ENCODE data around the gene BMP8A. TPM values are rescaled to one million over a fixed set of nuclear protein-coding genes. Genes with fewer than 3 reads are reported as not detected.

BMP8A gene
- total and polyA plus RNA-seq, 9 of the 15 experiments (the other 6 are each of a cell fraction or from before 2014, with no cell fraction given): 0.05 to 0.31 TPM; not detected in 7

DNA sequence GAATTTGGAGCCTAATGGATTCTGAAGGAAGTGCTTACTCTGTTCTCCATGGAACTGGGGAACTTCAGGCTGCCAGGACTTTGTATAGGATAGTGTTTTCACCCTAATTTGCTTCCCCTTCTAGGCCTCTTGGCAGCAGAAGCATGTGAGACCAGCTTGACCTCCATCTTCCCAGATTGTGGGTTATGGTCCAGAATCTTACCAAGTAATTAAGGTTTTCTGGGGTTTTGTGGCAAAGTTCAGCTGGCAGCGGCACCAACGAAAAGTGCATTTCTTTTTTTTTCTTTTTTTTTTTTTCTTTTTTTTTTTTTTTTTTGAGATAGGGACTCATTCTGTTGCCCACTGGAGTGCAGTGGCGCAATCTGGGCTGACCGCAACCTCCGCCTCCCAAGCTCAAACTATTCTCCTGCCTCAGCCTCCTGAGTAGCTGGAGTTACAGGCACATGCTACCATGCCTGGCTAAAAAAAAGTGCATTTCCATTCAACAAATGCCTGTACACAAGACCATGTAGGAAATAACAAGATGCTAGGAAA, 3.4 kb upstream of the BMP8A start:
- H3K4me2 ChIP-seq (ENCODE audit: insufficient read depth, low read length): no peak overlapping the region
- ChIA-PET CTCF (ENCODE audit: low intra/inter-chr PET ratio) (no interaction called here), POLR2A (interaction anchor here (0.7 to 1.7 kb wide), 2 partner anchors 16 to 88 kb away, joined by 4 to 7 read pairs; no protein-coding TSS in a partner anchor)
- no peak for DNase-seq (ENCODE audit: extremely low read depth in 1 of 4, low spot score in 3 of 4)
- H3K79me2 ChIP-seq (ENCODE audit: control insufficient read depth, insufficient read depth, low read length): no peaks in the 10 kb centered on the region
- no peak for ATAC-seq
- no peak for FAIRE-seq
- H3K9ac ChIP-seq (ENCODE audit: insufficient read depth in 1 of 2, low read depth in 2 of 2, low read length in 2 of 2): no peak overlapping the region
- no peak overlapping the region for H3K27ac ChIP-seq (ENCODE audit: extremely low read depth, low read depth, low read length)
- H3K9me3 ChIP-seq (replicated peaks; ENCODE audit: control insufficient read depth, insufficient read depth, low read depth, low read length): no peaks in the 10 kb centered on the region
- H3K9me1 ChIP-seq (ENCODE audit: control insufficient read depth, insufficient read depth, low read length): no peaks in the 10 kb centered on the region
- 94% methylated on average over 5 of the region's 5 CpGs for WGBS (ENCODE audit: insufficient coverage, low coverage, missing lambda C conversion rate)
- no peak overlapping the region for H2AFZ ChIP-seq (ENCODE audit: low read depth, low read length)
- H3K36me3 ChIP-seq (ENCODE audit: control insufficient read depth, insufficient read depth, low read length): peaks cover 38% of the 10 kb centered on the region
- H3K4me1 ChIP-seq (replicated peaks in 1 of 2; ENCODE audit: control insufficient read depth in 2 of 2, insufficient read depth in 2 of 2, low read length in 2 of 2): peaks cover 0 to 24% of the 10 kb centered on the region in 2 experiments; a peak in 2 of 5 replicates
- TF ChIP-seq SMARCE1 (IDR thresholded peaks at IDR 0.05): no peak
- TF ChIP-seq HDGF (IDR thresholded peaks at IDR 0.05): no peak
- TF ChIP-seq, protein P1, sequence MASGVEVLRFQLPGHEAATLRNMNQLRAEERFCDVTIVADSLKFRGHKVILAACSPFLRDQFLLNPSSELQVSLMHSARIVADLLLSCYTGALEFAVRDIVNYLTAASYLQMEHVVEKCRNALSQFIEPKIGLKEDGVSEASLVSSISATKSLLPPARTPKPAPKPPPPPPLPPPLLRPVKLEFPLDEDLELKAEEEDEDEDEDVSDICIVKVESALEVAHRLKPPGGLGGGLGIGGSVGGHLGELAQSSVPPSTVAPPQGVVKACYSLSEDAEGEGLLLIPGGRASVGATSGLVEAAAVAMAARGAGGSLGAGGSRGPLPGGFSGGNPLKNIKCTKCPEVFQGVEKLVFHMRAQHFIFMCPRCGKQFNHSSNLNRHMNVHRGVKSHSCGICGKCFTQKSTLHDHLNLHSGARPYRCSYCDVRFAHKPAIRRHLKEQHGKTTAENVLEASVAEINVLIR (CRISPR knock-in tag; IDR thresholded peaks at IDR 0.05): no peak
- TF ChIP-seq FUS (optimal IDR thresholded peaks at IDR 0.05; ENCODE audit: low read depth, low read length): no peak
- no peak for TF ChIP-seq SLC30A9 (CRISPR knock-in tag; IDR thresholded peaks at IDR 0.05)
- TF ChIP-seq ZNF146 (CRISPR knock-in tag; IDR thresholded peaks at IDR 0.05; ENCODE audit: unreplicated experiment): no peak
- no peak for TF ChIP-seq ZNF253 (CRISPR knock-in tag; conservative IDR thresholded peaks at IDR 0.05)
- TF ChIP-seq SREBF2 (CRISPR knock-in tag; IDR thresholded peaks at IDR 0.05): no peak
- TF ChIP-seq ZFPM2 (CRISPR knock-in tag; IDR thresholded peaks at IDR 0.05): no peak
- no peak for TF ChIP-seq BRCA1 (IDR thresholded peaks at IDR 0.05)
- no peak for TF ChIP-seq BRCA1 (CRISPR knock-in tag; IDR thresholded peaks at IDR 0.05)
- TF ChIP-seq IRF9 (tag; IDR thresholded peaks at IDR 0.05): no peak
- no peak for TF ChIP-seq ARID3A (IDR thresholded peaks at IDR 0.05; ENCODE audit: borderline replicate concordance, low read depth, low read length)
- no peak for TF ChIP-seq EP400 (IDR thresholded peaks at IDR 0.05)
- TF ChIP-seq NR3C1 (CRISPR knock-in tag; IDR thresholded peaks at IDR 0.05): no peak
- no TSS peak for BruUV-seq (replicated peaks)
- in situ Hi-C loops (cut with MboI): loop anchor here (5.0 kb wide), 1 partner anchor 49 kb away; no protein-coding TSS in a partner anchor
- H3K4me3 ChIP-seq: no peak overlapping the region
- H4K20me1 ChIP-seq (replicated peaks; ENCODE audit: control insufficient read depth, insufficient read depth, low read length): 0 out of 2 replicates have a peak, but pooled peaks cover 4% of the 10 kb centered on the region
- intact Hi-C loops (cut with micrococcal nuclease): no loop called here
- H3K27me3 ChIP-seq (ENCODE audit: control insufficient read depth in 2 of 2, insufficient read depth in 2 of 2, low read length in 2 of 2): peaks cover 2 to 9% of the 10 kb centered on the region in 2 experiments

All from K562 (cell line).